Astrocyte of the hippocampus (primary cell): Measurements from ENCODE around the gene IMPG1.
"Not testable (repeated sequence)": the region's sequence is repeated elsewhere in the genome, so short reads cannot be mapped to it uniquely, and the experiment has no call there.

Source experiments
- DNase-seq: peaks from one replicate; pipeline ENCODE4 v3.0.0; 2011; ENCODE audit warnings: low read depth, low spot score

IMPG1 gene

GRCh38 chr6:75947935-75948334 lies 124.5 kb downstream of the IMPG1 start:
- DNase-seq, result no peak

- no peak for DNase-seq
Observed at GRCh38 chr6:75946146-75946831, 126.2 kb downstream of the IMPG1 start.

- DNase-seq, result no peak
Observed at GRCh38 chr6:75943381-75943780, 129.1 kb downstream of the IMPG1 start.

GRCh38 chr6:75941509-75941908 lies 131.0 kb downstream of the IMPG1 start:
- no peak for DNase-seq

- no peak for DNase-seq
Observed at GRCh38 chr6:75940564-75940963, 131.9 kb downstream of the IMPG1 start.

- no peak for DNase-seq
Observed at GRCh38 chr6:75937846-75938245, 134.6 kb downstream of the IMPG1 start.

GRCh38 chr6:75936682-75937081 lies 135.8 kb downstream of the IMPG1 start:
- DNase-seq, result no peak

- no peak for DNase-seq
Observed at GRCh38 chr6:75935473-75935793, 137.0 kb downstream of the IMPG1 start.

- peak; percentile 87 for DNase-seq
Observed at GRCh38 chr6:75934643-75935472, 137.6 kb downstream of the IMPG1 start.

- DNase-seq, result no peak
Observed at GRCh38 chr6:75933387-75933975, 139.0 kb downstream of the IMPG1 start.

- DNase-seq, result peak; percentile 48
Observed at GRCh38 chr6:75932067-75932466, 140.4 kb downstream of the IMPG1 start.

- DNase-seq, result peak; percentile 11
Observed at GRCh38 chr6:75931011-75931680, 141.3 kb downstream of the IMPG1 start.

- no peak for DNase-seq
Observed at GRCh38 chr6:75926293-75927168, 145.9 kb downstream of the IMPG1 start.

- DNase-seq, result no peak
Observed at GRCh38 chr6:75922226-75922625, 150.2 kb downstream of the IMPG1 start.

- no peak for DNase-seq
Observed at GRCh38 chr6:75913040-75913439, 159.4 kb downstream of the IMPG1 start.

GRCh38 chr6:75907444-75907843 lies 165.0 kb downstream of the IMPG1 start:
- DNase-seq, result no peak

- no peak for DNase-seq
Observed at GRCh38 chr6:75906871-75907270, 165.6 kb downstream of the IMPG1 start.

- not testable (repeated sequence) for DNase-seq
Observed at GRCh38 chr6:75905129-75905528, 167.3 kb downstream of the IMPG1 start.

GRCh38 chr6:75900216-75900615 lies 172.2 kb downstream of the IMPG1 start:
- not testable (repeated sequence) for DNase-seq

- DNase-seq, result peak; percentile 7
Observed at GRCh38 chr6:75896526-75896925, 175.9 kb downstream of the IMPG1 start.

- no peak for DNase-seq
Observed at GRCh38 chr6:75893776-75894152, 178.7 kb downstream of the IMPG1 start.
